Measurements from ENCODE around the gene SUSD6.

SUSD6 gene

DNA sequence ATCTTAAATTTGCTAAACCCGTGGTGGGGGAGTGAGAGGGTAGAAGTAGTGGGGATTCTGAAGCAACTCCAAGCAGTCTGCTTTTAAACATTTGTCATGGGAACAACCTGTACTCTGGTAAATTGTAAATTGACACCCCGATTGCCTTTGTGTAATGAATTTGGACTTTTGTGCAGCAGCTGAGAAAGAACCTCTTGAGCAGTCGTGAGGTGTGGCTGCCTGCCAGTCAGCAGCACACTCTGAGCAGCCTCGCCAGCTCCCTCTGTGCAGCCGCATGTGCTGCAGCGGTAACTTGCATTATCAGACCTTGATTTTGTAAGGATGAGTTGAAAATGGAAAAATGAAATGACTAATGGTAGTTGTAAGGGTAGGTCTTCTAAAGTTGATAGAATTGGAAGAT is 74.3 kb downstream of the SUSD6 start:
- H2AFZ ChIP-seq (ENCODE audit: low read depth, low read length), result no peak overlapping the region
- H2BK15ac ChIP-seq (ENCODE audit: low read depth, poor library complexity, severe bottlenecking), result no peak overlapping the region
- no peak overlapping the region for H2BK120ac ChIP-seq (ENCODE audit: low read depth, low read length)
- 85% methylated on average over 6 of the region's 6 CpGs for WGBS
- no peak overlapping the region for H3K23ac ChIP-seq (ENCODE audit: low read length in 2 of 2)
- no peak overlapping the region for H3K4me2 ChIP-seq (ENCODE audit: low read length, poor library complexity, severe bottlenecking)
- H2BK5ac ChIP-seq (ENCODE audit: low read depth, low read length, poor library complexity, severe bottlenecking), result no peak overlapping the region
- no peaks in the 10 kb centered on the region for H3K36me3 ChIP-seq (ENCODE audit: control insufficient read depth in 1 of 2, insufficient read depth in 2 of 2, low read depth in 1 of 2, low read length in 2 of 2)
- no peak for DNase-seq
- no peak overlapping the region for H3K27ac ChIP-seq (ENCODE audit: low read length, poor library complexity, severe bottlenecking)
- no peak overlapping the region for H2AK5ac ChIP-seq (ENCODE audit: low read length, severe bottlenecking)
- H3K4ac ChIP-seq (ENCODE audit: low read depth in 1 of 2, low read length in 2 of 2), result no peak overlapping the region
- no peak overlapping the region for H3K18ac ChIP-seq (ENCODE audit: low read depth in 1 of 2, low read length in 2 of 2)
- no peak overlapping the region for H3K9ac ChIP-seq (ENCODE audit: low read length)
- no peaks in the 10 kb centered on the region for H3K27me3 ChIP-seq (ENCODE audit: control insufficient read depth in 1 of 2, insufficient read depth in 1 of 2, low read length in 2 of 2)
- no peak overlapping the region for H3K14ac ChIP-seq (ENCODE audit: low read length in 2 of 2)
- H2BK12ac ChIP-seq (ENCODE audit: low read length in 2 of 2), result no peak overlapping the region
- H3K4me1 ChIP-seq (ENCODE audit: control insufficient read depth, insufficient read depth, low read depth, low read length), result peaks cover 7% of the 10 kb centered on the region
- no peak overlapping the region for H4K8ac ChIP-seq (ENCODE audit: low read length)
- no peak overlapping the region for H4K91ac ChIP-seq (ENCODE audit: low read length)
- H3K9me3 ChIP-seq (ENCODE audit: control insufficient read depth, low read length), result no peaks in the 10 kb centered on the region
- H3K4me3 ChIP-seq (ENCODE audit: insufficient read depth in 1 of 2, low read depth in 1 of 2, low read length in 2 of 2), result no peak overlapping the region
- peaks cover 42% of the 10 kb centered on the region for H3K79me1 ChIP-seq (replicated peaks; ENCODE audit: low read length, poor library complexity, severe bottlenecking)

DNA sequence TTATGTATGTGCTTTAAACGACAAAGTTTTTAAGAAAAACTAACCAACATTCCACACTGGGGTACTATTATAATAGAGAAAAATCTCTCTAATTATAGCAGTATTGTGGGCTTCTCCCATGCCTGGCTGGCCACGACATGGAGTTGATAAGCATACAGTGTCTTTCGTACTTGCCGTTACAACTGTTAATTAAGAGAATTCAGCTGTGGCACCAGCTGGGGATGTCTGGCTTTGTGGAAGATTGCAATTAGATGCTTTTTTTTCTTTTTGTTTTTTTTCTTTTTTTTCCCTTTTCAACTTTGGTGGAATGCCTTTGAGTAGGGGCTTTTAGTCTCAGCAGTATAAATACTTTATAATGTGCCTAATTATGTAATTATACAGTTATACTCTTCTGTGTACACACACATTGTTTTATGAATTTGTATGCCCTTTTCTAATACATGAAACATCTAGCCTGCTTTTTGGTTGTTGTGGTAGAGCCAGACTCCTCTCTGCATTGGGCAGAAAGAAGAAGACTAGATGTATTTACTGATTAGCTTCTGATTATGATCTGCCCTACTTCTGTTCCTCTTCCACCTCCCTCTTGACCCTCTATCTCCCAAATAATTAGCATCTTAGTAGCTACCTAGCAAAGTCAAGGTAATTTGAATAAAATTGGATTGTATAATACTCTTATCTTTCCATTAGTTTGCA is 76.4 kb downstream of the SUSD6 start:
- H3K4ac ChIP-seq (ENCODE audit: low read depth in 1 of 2, low read length in 2 of 2), result no peak overlapping the region
- no peak overlapping the region for H2BK12ac ChIP-seq (ENCODE audit: low read length in 2 of 2)
- H3K9me3 ChIP-seq (ENCODE audit: control insufficient read depth, low read length), result no peaks in the 10 kb centered on the region
- H3K18ac ChIP-seq (ENCODE audit: low read depth in 1 of 2, low read length in 2 of 2), result no peak overlapping the region
- H3K4me3 ChIP-seq (ENCODE audit: insufficient read depth in 1 of 2, low read depth in 1 of 2, low read length in 2 of 2), result no peak overlapping the region
- peaks cover 41% of the 10 kb centered on the region for H3K79me1 ChIP-seq (replicated peaks; ENCODE audit: low read length, poor library complexity, severe bottlenecking)
- H3K4me1 ChIP-seq (ENCODE audit: control insufficient read depth, insufficient read depth, low read depth, low read length), result peaks cover 7% of the 10 kb centered on the region
- no peak overlapping the region for H3K23ac ChIP-seq (ENCODE audit: low read length in 2 of 2)
- H4K8ac ChIP-seq (ENCODE audit: low read length), result no peak overlapping the region
- no peak overlapping the region for H2BK5ac ChIP-seq (ENCODE audit: low read depth, low read length, poor library complexity, severe bottlenecking)
- no peak overlapping the region for H2AK5ac ChIP-seq (ENCODE audit: low read length, severe bottlenecking)
- H3K27ac ChIP-seq (ENCODE audit: low read length, poor library complexity, severe bottlenecking), result no peak overlapping the region
- DNase-seq, result no peak
- no peak overlapping the region for H2AFZ ChIP-seq (ENCODE audit: low read depth, low read length)
- H3K4me2 ChIP-seq (ENCODE audit: low read length, poor library complexity, severe bottlenecking), result no peak overlapping the region
- H3K36me3 ChIP-seq (ENCODE audit: control insufficient read depth in 1 of 2, insufficient read depth in 2 of 2, low read depth in 1 of 2, low read length in 2 of 2), result no peaks in the 10 kb centered on the region
- no peak overlapping the region for H2BK15ac ChIP-seq (ENCODE audit: low read depth, poor library complexity, severe bottlenecking)
- no peak overlapping the region for H4K91ac ChIP-seq (ENCODE audit: low read length)
- no peaks in the 10 kb centered on the region for H3K27me3 ChIP-seq (ENCODE audit: control insufficient read depth in 1 of 2, insufficient read depth in 1 of 2, low read length in 2 of 2)
- no peak overlapping the region for H3K9ac ChIP-seq (ENCODE audit: low read length)
- H2BK120ac ChIP-seq (ENCODE audit: low read depth, low read length), result no peak overlapping the region
- WGBS, result 88% methylated on average over 3 of the region's 4 CpGs
- no peak overlapping the region for H3K14ac ChIP-seq (ENCODE audit: low read length in 2 of 2)

DNA sequence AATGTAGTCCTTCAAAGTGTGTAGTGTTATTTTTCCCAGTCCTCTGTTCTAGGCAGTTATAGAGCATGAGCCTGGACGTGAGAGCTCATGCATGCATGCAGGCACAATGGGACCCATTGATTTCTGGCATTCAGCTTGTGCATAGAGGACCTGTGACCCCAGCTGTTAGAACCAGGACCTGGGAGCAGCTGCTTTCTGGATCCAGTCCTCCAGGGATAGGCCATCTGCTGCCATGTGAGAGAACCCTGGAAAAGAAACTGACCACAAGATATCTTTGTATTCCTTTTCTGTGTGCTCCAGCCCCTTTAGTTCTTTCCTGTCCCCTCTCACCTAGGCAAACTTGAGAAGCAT is 76.9 kb downstream of the SUSD6 start:
- Histone ChIP-seq H2AFZ (ENCODE audit: low read depth, low read length) (no peak overlapping the region), H3K4me1 (ENCODE audit: control insufficient read depth, insufficient read depth, low read depth, low read length) (peaks cover 9% of the 10 kb centered on the region), H4K91ac (ENCODE audit: low read length) (no peak overlapping the region), H3K4me2 (ENCODE audit: low read length, poor library complexity, severe bottlenecking) (no peak overlapping the region), H2BK120ac (ENCODE audit: low read depth, low read length) (no peak overlapping the region), H3K27me3 (ENCODE audit: control insufficient read depth in 1 of 2, insufficient read depth in 1 of 2, low read length in 2 of 2) (no peaks in the 10 kb centered on the region), H3K23ac (ENCODE audit: low read length in 2 of 2) (no peak overlapping the region), H3K14ac (ENCODE audit: low read length in 2 of 2) (no peak overlapping the region), H3K79me1 (replicated peaks; ENCODE audit: low read length, poor library complexity, severe bottlenecking) (peaks cover 41% of the 10 kb centered on the region), H3K9ac (ENCODE audit: low read length) (no peak overlapping the region), H3K4me3 (ENCODE audit: insufficient read depth in 1 of 2, low read depth in 1 of 2, low read length in 2 of 2) (no peak overlapping the region), H3K9me3 (ENCODE audit: control insufficient read depth, low read length) (no peaks in the 10 kb centered on the region), H2AK5ac (ENCODE audit: low read length, severe bottlenecking) (no peak overlapping the region), H3K18ac (ENCODE audit: low read depth in 1 of 2, low read length in 2 of 2) (peak overlapping the region in 1 of 2 experiments; percentile 11), H2BK12ac (ENCODE audit: low read length in 2 of 2) (no peak overlapping the region), H3K4ac (ENCODE audit: low read depth in 1 of 2, low read length in 2 of 2) (no peak overlapping the region), H4K8ac (ENCODE audit: low read length) (no peak overlapping the region), H3K36me3 (ENCODE audit: control insufficient read depth in 1 of 2, insufficient read depth in 2 of 2, low read depth in 1 of 2, low read length in 2 of 2) (no peaks in the 10 kb centered on the region), H2BK15ac (ENCODE audit: low read depth, poor library complexity, severe bottlenecking) (no peak overlapping the region), H3K27ac (ENCODE audit: low read length, poor library complexity, severe bottlenecking) (no peak overlapping the region), H2BK5ac (ENCODE audit: low read depth, low read length, poor library complexity, severe bottlenecking) (no peak overlapping the region)
- no peak for DNase-seq
- 85% methylated on average over 1 of the region's 1 CpG for WGBS

DNA sequence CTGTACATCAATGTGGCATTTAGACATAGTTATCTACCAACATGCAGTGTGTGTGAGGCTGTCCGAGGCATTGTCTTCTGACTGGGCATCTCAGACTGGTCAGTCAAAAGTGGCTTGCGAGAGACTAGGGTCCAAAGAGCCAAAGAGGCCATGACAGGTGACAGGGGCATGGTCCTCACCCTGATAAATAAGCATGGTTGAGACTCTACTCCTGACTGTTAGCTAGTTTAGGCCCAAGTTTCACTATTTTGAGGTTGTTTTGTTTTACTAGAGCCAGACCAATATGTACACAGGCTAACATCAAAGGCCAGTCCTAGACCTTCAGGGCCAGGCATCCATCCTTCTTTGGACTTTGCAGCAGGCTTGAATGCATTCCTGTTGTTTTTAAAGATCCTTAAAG is 78.6 kb downstream of the SUSD6 start:
- Histone ChIP-seq H2BK120ac (ENCODE audit: low read depth, low read length) (no peak overlapping the region), H3K14ac (ENCODE audit: low read length in 2 of 2) (no peak overlapping the region)

More for the DNA sequence above, 78.6 kb downstream of the SUSD6 start:
- Histone ChIP-seq H4K91ac (ENCODE audit: low read length) (no peak overlapping the region), H2BK5ac (ENCODE audit: low read depth, low read length, poor library complexity, severe bottlenecking) (no peak overlapping the region), H3K18ac (ENCODE audit: low read depth in 1 of 2, low read length in 2 of 2) (no peak overlapping the region), H3K4me1 (ENCODE audit: control insufficient read depth, insufficient read depth, low read depth, low read length) (peaks cover 7% of the 10 kb centered on the region), H3K4ac (ENCODE audit: low read depth in 1 of 2, low read length in 2 of 2) (no peak overlapping the region), H3K27ac (ENCODE audit: low read length, poor library complexity, severe bottlenecking) (no peak overlapping the region), H2BK15ac (ENCODE audit: low read depth, poor library complexity, severe bottlenecking) (no peak overlapping the region), H3K36me3 (ENCODE audit: control insufficient read depth in 1 of 2, insufficient read depth in 2 of 2, low read depth in 1 of 2, low read length in 2 of 2) (no peaks in the 10 kb centered on the region), H3K79me1 (replicated peaks; ENCODE audit: low read length, poor library complexity, severe bottlenecking) (peaks cover 44% of the 10 kb centered on the region), H3K9me3 (ENCODE audit: control insufficient read depth, low read length) (no peaks in the 10 kb centered on the region), H4K8ac (ENCODE audit: low read length) (no peak overlapping the region), H3K9ac (ENCODE audit: low read length) (no peak overlapping the region), H3K23ac (ENCODE audit: low read length in 2 of 2) (no peak overlapping the region), H3K4me2 (ENCODE audit: low read length, poor library complexity, severe bottlenecking) (no peak overlapping the region), H3K4me3 (ENCODE audit: insufficient read depth in 1 of 2, low read depth in 1 of 2, low read length in 2 of 2) (no peak overlapping the region), H2BK12ac (ENCODE audit: low read length in 2 of 2) (no peak overlapping the region), H3K27me3 (ENCODE audit: control insufficient read depth in 1 of 2, insufficient read depth in 1 of 2, low read length in 2 of 2) (no peaks in the 10 kb centered on the region), H2AFZ (ENCODE audit: low read depth, low read length) (no peak overlapping the region), H2AK5ac (ENCODE audit: low read length, severe bottlenecking) (no peak overlapping the region)
- no peak for DNase-seq
- WGBS, result 94% methylated on average over 2 of the region's 2 CpGs

Measured in mesenchymal stem cell (in vitro differentiated cells and primary cell).